ENCODE measurements around the gene GLRA3. TPM values are rescaled to one million over a fixed set of nuclear protein-coding genes. Genes with fewer than 3 reads are reported as not detected.

Gene GLRA3
- polyA plus RNA-seq, 1 donor from 2014 or later, result 0.76 TPM

DNA sequence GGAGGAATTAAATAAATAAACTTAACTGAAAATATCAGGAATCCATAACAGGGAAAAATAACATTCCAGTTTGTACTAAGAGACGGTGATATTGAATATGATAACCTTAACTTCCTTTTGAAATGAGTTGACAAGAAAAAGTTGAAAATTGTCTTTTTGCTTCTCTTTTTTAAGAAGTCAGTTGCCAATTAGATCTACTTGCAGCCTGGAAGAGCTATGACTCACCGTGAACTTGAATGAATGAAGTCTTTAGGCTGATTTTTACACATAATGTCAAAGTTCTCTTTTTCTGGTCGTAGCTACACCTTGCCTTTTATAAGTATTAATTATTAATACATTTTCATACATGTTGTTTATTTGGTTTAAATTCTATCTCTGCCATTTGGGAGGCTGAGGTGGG lies 212.4 kb downstream of the GLRA3 start:
- Histone ChIP-seq H4K20me1 (ENCODE audit: insufficient read depth) (no peaks in the 10 kb centered on the region), H2AFZ (ENCODE audit: low read depth, low read length) (no peak overlapping the region), H3K4me2 (ENCODE audit: low read length) (no peak overlapping the region), H3K9me2 (ENCODE audit: insufficient read depth, low read length) (no peaks in the 10 kb centered on the region), H3K27me3 (ENCODE audit: insufficient read depth, low read depth, low read length) (no peaks in the 10 kb centered on the region), H3K9me3 (ENCODE audit: low read length) (no peaks in the 10 kb centered on the region), H3F3A (ENCODE audit: insufficient read depth, low read length, poor library complexity, severe bottlenecking) (no peaks in the 10 kb centered on the region), H3K79me2 (replicated peaks; ENCODE audit: insufficient read depth, low read length) (no peaks in the 10 kb centered on the region), H3K4me3 (ENCODE audit: low read length) (no peak overlapping the region), H3K27ac (ENCODE audit: low read length) (no peak overlapping the region), H3K9ac (ENCODE audit: low read length) (no peak overlapping the region), H3K36me3 (ENCODE audit: insufficient read depth, low read length) (no peaks in the 10 kb centered on the region)
- no peak for TF ChIP-seq MXI1 (conservative IDR thresholded peaks at IDR 0.05; ENCODE audit: poor library complexity, severe bottlenecking)
- TF ChIP-seq, protein P1, sequence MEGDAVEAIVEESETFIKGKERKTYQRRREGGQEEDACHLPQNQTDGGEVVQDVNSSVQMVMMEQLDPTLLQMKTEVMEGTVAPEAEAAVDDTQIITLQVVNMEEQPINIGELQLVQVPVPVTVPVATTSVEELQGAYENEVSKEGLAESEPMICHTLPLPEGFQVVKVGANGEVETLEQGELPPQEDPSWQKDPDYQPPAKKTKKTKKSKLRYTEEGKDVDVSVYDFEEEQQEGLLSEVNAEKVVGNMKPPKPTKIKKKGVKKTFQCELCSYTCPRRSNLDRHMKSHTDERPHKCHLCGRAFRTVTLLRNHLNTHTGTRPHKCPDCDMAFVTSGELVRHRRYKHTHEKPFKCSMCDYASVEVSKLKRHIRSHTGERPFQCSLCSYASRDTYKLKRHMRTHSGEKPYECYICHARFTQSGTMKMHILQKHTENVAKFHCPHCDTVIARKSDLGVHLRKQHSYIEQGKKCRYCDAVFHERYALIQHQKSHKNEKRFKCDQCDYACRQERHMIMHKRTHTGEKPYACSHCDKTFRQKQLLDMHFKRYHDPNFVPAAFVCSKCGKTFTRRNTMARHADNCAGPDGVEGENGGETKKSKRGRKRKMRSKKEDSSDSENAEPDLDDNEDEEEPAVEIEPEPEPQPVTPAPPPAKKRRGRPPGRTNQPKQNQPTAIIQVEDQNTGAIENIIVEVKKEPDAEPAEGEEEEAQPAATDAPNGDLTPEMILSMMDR (IDR thresholded peaks at IDR 0.05; ENCODE audit: poor library complexity, severe bottlenecking), result no peak
- TF ChIP-seq EZH2 (IDR thresholded peaks at IDR 0.05; ENCODE audit: borderline replicate concordance, insufficient read depth, low read length, poor library complexity, severe bottlenecking), result no peak

DNA sequence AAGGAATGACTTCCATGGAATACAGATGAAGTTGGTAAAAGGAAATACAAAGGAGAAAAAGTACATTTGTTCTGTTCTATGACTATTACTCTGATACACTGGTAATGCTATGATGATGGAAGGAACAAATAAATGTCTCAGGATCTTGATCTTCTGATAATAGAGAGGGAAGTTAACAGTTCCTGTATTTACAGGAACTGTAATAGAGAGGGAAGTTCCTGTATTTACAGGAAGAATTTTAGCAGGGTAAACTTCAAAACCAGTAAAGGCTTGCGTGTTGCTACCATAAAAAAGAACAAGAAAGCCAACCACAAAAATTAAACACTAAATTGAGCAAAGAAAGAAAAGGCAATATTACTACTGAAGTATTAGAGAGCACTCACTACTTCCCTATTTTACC lies 215.1 kb downstream of the GLRA3 start:
- Histone ChIP-seq H3F3A (ENCODE audit: insufficient read depth, low read length, poor library complexity, severe bottlenecking) (no peaks in the 10 kb centered on the region), H2AFZ (ENCODE audit: low read depth, low read length) (no peak overlapping the region), H4K20me1 (ENCODE audit: insufficient read depth) (no peaks in the 10 kb centered on the region), H3K4me2 (ENCODE audit: low read length) (no peak overlapping the region), H3K9me3 (ENCODE audit: low read length) (no peaks in the 10 kb centered on the region), H3K9me2 (ENCODE audit: insufficient read depth, low read length) (no peaks in the 10 kb centered on the region), H3K4me3 (ENCODE audit: low read length) (no peak overlapping the region), H3K27me3 (ENCODE audit: insufficient read depth, low read depth, low read length) (no peaks in the 10 kb centered on the region), H3K79me2 (replicated peaks; ENCODE audit: insufficient read depth, low read length) (no peaks in the 10 kb centered on the region), H3K36me3 (ENCODE audit: insufficient read depth, low read length) (no peaks in the 10 kb centered on the region), H3K9ac (ENCODE audit: low read length) (no peak overlapping the region), H3K27ac (ENCODE audit: low read length) (no peak overlapping the region)
- TF ChIP-seq, protein P2, sequence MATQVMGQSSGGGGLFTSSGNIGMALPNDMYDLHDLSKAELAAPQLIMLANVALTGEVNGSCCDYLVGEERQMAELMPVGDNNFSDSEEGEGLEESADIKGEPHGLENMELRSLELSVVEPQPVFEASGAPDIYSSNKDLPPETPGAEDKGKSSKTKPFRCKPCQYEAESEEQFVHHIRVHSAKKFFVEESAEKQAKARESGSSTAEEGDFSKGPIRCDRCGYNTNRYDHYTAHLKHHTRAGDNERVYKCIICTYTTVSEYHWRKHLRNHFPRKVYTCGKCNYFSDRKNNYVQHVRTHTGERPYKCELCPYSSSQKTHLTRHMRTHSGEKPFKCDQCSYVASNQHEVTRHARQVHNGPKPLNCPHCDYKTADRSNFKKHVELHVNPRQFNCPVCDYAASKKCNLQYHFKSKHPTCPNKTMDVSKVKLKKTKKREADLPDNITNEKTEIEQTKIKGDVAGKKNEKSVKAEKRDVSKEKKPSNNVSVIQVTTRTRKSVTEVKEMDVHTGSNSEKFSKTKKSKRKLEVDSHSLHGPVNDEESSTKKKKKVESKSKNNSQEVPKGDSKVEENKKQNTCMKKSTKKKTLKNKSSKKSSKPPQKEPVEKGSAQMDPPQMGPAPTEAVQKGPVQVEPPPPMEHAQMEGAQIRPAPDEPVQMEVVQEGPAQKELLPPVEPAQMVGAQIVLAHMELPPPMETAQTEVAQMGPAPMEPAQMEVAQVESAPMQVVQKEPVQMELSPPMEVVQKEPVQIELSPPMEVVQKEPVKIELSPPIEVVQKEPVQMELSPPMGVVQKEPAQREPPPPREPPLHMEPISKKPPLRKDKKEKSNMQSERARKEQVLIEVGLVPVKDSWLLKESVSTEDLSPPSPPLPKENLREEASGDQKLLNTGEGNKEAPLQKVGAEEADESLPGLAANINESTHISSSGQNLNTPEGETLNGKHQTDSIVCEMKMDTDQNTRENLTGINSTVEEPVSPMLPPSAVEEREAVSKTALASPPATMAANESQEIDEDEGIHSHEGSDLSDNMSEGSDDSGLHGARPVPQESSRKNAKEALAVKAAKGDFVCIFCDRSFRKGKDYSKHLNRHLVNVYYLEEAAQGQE (IDR thresholded peaks at IDR 0.05; ENCODE audit: borderline replicate concordance), result no peak
- TF ChIP-seq SMC3 (conservative IDR thresholded peaks at IDR 0.05; ENCODE audit: poor library complexity), result no peak
- no peak for TF ChIP-seq EP300 (conservative IDR thresholded peaks at IDR 0.05; ENCODE audit: poor library complexity, severe bottlenecking)
- no peak for TF ChIP-seq TAF1 (IDR thresholded peaks at IDR 0.05; ENCODE audit: low read depth)
- no peak for TF ChIP-seq MXI1 (conservative IDR thresholded peaks at IDR 0.05; ENCODE audit: poor library complexity, severe bottlenecking)
- TF ChIP-seq, protein P1 (IDR thresholded peaks at IDR 0.05; ENCODE audit: poor library complexity, severe bottlenecking), result no peak
- no peak for TF ChIP-seq EZH2 (IDR thresholded peaks at IDR 0.05; ENCODE audit: borderline replicate concordance, insufficient read depth, low read length, poor library complexity, severe bottlenecking)
- TF ChIP-seq POLR2AphosphoS5 (IDR thresholded peaks at IDR 0.05), result no peak
- TF ChIP-seq RAD21 (conservative IDR thresholded peaks at IDR 0.05), result no peak
